NCI-H774 (cell line): Measurements from ENCODE around the gene TJP3.
"Not testable (repeated sequence)": the region's sequence is repeated elsewhere in the genome, so short reads cannot be mapped to it uniquely, and the experiment has no call there.

Experiments used
- DNase-seq: peaks from one replicate; lab custom pipeline; 2025; lab: John Stamatoyannopoulos, UW

TJP3 gene, protein sequence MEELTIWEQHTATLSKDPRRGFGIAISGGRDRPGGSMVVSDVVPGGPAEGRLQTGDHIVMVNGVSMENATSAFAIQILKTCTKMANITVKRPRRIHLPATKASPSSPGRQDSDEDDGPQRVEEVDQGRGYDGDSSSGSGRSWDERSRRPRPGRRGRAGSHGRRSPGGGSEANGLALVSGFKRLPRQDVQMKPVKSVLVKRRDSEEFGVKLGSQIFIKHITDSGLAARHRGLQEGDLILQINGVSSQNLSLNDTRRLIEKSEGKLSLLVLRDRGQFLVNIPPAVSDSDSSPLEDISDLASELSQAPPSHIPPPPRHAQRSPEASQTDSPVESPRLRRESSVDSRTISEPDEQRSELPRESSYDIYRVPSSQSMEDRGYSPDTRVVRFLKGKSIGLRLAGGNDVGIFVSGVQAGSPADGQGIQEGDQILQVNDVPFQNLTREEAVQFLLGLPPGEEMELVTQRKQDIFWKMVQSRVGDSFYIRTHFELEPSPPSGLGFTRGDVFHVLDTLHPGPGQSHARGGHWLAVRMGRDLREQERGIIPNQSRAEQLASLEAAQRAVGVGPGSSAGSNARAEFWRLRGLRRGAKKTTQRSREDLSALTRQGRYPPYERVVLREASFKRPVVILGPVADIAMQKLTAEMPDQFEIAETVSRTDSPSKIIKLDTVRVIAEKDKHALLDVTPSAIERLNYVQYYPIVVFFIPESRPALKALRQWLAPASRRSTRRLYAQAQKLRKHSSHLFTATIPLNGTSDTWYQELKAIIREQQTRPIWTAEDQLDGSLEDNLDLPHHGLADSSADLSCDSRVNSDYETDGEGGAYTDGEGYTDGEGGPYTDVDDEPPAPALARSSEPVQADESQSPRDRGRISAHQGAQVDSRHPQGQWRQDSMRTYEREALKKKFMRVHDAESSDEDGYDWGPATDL

DNA sequence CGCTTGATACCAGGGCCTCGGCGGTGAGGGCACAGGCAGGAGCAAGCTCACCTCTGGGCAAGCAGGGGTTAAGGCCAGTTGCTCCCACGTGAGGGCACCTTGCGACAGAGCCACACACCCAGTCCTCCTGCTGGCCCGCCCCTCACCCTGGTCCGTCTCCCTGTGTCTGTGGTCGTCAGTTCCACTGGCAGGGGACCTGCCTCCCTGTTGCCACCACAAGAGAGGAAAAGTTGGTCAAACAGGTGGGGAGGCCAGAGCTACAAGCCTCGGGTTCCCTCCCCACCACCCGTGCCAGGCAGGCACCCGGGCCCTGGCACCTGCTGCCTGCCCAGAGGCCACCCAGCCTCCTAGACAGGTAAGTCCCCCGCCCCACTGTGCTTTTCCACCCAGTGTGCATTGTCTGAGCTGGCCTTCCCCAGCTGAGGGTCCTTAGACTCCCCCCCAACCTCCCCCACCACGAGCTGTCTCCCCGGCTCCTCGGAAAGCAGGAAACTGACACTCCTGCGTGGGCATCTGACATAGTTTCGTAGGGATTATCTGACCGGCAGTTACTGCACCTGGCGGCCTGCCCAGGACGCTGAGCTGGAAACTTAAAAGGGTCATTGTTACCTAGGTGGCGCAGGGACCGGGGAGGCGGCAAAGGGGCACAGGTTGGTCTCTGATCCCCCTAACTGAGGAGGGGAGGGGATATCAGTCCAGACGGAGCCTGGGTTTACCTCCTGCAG, at the start of gene TJP3:
TJP3 (plus strand) TSS at position 178 of the 725 bp plus-strand sequence. CDS start 20,049 bp downstream, outside the sequence.
- peak; percentile 5 for DNase-seq

DNA sequence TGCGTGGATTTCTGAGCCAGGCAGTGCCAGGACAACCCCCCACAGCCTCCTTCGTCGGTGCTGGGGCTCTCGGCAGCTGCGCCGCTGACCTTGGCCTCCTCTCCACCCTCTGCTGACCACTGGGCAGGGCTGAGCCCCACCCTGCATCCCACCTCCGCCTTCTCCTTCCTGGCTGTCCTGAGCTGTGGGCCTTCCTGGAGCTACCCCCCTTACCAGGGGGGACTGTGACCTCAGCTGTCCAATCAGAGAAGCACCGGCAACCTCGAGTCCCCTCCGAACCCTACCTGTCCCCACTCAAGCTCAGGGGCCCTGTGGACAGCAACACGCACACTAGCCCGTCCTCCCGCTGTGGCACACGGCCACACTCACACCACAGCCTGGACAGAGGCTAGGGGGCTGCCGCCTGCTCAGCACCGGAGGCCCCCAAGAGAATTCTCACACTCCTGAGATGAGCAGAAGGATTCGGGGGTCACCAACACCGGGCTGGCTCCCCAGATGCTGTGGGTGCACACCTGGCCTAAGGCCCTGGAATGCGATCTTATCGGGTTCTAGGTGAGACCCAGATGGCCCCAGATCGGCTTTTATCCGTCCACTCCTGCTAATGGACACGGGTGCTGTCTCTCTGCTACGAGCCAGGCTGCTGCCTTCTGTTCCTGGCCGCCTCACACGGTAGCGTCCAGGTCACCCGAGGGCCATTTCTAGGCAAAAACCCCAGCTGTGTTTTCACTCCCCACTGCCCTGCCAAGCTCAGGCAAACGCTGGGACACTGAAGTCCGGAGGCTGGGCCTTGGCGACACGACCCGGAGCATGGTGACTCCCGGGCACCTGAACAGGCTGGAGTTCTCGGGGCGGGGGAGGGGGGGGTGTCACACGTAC, 49.1 kb upstream of the TJP3 start:
- DNase-seq: no peak

DNA sequence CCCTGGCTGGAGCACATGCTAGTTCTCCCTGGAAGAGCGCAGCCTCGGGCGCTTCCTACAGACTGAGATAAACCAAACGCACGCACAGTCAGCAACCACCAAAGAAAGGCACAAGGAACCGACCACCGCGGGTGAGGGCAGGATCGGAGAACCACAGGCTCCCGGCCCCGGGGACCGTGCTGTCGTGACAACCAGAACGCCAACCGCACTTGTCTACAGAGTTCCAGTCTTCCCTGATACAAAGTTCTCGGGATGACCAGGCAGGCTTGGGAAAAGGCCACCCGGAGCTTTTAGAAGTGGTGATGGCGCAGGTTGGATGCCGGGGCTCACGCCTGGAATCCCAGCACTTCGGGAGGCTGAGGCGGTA, 48.5 kb upstream of the TJP3 start:
- no peak for DNase-seq

DNA sequence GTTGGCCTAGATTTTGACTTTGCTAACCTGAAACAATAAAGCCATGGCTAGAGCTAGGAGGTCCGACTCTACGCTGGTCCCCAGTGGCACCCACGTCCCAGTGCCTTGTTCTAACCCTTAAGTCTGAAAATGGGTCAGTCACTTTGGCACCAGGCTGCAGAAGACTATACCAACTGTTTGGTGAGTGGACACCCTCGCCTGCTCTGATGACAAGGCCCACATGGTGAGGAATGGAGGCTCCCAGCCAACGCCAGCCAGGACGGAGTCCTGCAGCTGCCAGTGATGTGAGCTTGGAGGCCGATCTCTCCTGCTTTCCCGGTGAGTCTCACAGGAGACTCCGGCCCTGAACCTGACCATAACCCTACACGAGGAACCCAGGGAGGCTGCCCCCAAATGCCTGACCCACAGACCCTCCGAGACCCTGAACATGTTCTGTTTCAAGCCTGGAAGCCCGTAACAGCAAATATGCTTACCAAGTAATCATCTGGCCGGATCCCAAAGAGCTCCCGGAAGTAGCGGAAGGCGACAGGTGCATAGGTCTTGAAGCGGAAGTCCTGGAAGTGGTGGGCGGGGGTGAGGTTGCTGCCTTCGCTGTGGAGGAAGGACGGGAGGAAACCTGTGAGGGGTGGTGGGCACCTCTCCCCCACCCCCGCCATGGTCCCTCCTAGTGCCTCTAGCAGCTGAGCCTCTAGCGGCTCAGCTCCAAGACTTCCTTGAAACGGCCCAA, 47.5 kb upstream of the TJP3 start:
- no peak for DNase-seq

DNA sequence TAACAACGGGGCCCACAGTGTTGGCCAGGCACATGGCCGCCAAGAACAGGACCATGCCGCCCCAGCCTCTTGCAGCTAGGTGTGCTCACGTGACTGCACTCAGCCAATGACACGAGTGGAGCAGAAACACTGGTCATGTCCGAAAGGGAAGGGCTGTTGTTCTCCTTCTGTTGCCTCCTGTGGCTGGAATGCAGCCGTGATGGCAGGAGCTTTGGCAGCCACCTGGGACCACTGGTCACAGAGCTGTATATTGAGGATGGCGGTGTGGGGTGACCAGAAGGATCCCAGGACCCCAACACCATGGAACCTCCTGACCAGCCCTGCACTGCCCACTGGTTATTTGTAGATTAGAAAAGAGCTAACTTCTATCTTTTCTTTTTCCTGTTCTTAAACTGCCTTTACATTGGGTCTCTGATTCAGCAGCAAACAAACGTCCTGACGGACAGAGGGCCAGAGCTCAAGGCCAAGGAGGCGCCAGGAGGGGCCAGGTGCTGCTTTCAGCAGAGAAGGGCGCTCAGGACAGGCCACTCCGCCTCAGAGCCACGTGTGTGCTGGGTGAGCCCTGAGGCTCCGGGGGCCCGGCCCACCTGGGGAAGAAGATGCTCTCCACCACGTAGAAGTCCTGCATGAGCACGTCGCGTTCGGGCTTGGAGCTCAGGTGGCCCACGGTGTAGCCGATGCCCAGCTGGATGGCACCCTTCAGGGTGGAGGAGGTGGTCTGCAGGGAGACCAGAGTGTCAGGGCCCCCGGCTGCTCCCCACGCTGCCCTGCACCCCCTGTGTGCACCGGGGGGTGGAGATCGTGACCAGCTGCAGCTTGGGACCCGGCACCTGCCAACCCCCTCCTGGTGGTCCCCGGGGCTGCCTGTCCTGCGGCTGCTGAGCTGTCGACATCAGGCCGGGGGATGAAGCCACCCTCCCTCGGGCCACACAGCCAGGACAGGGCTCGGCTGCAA, 46.6 kb upstream of the TJP3 start:
- no peak for DNase-seq

DNA sequence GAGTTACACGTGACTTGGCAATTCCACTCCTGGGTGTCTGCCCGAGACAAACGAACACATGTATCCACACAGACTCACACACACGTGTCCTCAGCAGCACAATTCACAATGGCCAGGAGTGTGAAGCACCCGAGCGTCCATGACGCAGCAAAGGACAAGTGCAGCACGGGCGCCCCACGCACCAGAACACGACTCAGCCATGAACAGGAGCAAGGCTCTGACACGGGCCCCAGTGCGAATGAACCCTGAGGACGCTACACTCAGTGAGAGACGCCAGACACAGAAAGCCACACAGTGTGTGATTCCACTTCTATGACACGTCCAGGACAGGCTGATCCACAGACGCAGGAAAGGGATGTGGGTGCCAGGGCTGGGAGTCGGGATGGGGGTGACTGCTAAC, 44.3 kb upstream of the TJP3 start:
- no peak for DNase-seq

DNA sequence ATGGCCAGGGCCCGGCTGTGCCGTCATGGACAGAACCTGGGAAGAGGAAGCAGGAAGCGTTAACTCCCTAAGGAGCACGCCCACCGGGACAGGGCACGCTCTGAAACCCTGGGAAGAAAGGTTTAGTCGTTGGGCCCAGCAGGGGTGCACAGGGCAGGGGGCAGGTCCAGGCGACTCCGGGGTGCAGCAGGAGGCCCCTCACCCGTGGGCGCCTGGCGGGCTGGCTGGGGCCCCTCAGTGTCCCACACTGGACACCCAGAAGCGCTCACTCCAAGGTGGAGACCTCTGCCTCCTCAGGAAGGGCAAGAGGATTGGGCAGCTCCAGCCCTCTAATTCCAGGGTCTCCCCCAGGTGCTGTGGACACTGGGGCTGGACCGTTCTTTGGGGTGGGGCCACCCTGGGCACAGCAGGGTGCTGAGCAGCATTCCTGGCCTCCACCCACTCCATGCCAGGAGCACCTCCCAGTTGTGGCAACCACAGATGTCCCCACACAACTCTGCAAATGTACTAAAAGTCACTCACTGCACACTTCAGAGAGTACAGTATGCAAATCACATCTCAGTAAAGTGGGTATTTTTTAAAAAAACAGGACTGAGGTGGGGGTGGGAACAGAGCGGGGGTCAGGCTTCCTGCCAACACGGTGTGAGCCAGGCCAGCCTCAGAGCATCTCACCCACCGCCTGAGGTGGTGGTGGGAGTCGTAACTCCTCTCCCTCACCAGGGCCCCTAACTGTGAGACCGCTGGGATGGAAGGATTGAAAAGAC, 43.1 kb upstream of the TJP3 start:
- DNase-seq: no peak

DNA sequence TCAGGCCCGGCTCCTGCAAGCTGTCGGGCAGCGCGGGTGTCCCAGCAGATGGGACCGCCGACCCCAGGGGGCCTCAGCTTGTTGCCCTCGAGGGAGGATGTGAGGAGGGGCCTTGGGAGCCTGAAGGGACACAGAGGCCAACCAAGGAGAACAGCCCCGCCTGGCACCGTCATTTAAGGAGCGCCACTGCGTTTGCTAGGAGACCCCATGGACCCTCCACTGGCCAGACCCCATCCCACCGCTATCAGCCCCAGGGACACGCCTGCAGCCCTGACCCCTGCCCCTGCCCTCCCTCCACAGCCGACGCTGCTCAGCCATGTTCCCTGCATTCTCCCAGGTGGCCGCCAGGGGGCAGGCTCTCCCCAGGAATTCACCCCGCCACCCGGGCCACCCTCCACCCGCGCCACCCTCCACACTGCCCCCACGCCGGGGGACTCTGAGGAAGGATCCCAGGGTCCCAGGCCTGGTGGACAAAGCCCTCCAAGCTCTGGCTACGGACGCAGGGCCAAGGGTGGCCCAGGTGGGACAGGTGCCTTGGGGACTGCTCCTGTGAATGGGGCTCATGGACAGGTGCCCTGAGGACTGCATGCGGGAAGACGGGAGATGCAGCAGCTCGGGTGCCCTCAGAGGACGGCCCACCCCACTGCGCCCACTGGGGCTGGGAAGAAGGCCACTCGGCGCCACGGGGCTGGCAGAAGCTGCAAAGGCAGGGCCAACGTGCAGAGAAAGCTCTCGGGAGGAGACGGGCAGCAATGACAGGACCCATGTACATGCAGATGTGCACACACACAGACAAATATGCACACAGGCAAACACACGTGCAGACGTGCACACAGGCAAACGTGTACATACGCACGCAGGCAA, 42.3 kb upstream of the TJP3 start:
- no peak for DNase-seq

DNA sequence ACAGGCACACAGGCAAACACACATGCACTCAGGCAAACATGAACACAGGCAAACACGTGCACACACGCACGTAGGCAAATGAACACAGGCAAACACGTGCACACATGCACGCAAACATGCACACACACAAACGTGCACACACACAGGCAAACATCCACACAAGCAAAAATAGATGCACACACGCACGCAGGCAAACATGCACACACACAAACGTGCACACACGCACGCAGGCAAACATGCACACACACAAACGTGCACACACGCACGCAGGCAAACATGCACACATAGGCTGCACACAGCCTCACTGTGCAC, 41.7 kb upstream of the TJP3 start:
- not testable (repeated sequence) for DNase-seq

DNA sequence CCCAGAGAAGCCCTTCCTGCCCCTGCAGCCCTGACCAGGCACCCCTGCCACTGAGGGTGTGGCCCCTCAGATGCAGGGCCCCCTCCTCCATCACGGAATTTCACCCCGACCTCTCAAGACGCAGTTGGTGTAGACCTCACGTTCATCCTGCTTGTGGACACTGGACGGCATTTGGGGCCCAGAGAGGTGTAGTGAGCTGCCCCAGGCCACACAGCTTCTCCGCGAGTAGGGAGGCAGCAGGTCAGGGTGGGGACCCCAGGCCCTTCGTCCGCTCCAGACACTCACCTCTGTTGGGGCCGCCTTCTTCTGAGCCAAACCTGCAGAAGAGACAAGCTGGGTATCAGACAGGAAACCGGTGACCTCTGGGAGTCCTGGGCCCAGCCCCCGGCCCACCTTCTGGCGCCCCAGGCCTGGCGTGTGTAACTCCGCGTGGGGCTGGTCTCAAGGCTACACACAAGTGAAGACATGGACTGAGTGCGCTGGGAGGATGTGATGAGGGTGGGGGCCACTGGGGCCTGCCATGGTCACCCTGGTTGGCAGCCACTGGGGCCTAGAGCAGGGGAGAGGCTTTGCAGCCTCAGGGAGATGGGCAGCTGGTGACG, 41.0 kb upstream of the TJP3 start:
- DNase-seq: no peak

DNA sequence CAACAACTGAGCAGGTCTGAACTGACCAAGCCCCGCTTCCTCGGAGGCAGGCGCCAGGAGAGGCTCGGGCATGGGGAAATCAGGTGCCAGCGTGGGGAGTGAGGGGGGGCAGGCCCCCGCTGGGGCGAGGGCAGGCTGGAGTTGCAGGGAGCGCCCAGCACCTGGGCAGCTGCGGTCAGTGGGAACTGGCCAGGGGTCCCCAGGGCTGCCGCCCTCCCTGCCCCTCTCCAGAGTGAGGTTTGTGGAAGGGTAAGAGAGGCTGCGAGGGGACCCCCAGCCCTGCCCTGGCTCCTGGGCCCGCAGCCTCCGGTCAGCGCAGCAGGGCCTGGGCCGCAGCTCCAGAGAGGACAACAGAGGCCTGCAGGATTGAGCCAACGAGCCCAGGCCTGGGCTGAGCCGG, 40.4 kb upstream of the TJP3 start:
- no peak for DNase-seq

DNA sequence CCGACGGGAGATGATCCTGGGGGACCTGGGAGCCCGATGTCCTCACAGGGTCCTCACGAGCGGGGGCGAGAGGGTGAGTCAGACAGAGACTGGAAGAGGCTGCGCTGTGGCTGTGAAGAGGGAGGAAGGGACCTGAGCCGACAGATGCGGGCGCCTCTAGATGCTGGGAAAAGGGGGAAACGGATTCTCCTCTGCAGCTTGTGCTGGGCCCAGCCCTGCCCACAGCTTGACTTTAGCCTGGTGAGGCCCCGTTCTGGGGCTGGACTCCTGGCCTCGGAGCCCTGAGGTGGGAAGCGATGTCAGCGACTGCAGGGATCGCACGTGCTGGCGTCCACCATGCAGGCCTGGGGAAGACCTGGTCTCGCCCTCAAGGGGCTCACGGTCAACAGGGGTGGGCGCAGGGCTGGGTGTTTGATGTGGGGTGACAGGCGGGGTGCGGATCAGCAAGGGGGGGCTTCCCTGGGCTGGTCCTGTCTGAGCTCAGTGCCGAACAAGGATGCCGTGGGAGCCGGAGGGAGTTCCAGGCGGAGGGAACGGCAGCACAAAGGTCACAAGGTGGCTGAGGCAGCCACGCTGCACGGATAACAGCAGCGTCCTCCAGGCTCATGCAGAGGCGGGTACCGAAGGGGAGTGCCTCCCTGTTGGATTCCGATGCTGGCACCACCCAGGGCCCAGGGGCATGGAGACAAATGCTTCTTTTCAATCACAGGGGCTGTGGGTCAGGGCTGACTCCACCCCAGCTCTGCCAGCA, 39.7 kb upstream of the TJP3 start:
- no peak for DNase-seq

DNA sequence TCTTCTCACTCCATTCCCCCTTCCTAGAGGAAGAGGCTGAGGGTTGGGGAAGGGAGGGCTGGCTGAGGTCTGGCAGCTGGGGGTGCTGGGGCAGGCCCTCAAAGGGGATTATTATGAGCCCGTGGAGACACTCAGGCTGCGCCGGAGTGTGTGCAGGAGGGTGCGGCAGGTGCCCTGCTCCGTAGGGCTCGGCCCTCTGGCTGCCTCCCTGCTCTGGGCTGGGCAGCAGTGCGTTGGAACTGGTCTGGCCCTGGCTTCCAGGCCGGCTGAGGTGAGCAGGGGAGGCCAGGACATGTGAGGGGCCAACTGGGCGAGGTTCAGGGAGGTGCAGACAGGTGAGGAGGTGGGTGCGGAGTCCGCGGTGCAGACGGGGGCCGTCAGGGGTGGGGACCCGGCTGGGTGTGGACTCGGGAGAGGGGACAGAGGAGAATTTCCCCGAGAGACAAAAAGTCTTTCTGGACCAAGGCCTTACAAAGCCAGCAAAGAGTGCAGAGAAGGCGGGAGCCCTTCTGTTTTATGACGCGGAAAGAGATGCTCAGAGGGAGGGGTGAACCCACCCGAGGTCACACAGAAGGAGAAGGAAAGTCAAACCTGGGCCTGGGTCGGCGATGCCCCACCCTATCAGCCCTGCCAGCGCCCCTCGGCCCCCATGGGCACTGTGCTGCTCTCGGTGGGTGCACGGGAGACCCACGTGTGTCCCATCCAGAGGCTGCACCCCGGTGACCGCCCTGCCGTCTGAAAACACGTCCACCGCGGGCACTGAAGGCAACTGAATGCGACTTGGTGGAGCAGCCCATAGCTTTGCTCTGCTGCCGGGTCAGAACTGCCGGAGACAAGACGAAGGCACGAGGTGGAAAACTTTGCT, 38.9 kb upstream of the TJP3 start:
- no peak for DNase-seq

DNA sequence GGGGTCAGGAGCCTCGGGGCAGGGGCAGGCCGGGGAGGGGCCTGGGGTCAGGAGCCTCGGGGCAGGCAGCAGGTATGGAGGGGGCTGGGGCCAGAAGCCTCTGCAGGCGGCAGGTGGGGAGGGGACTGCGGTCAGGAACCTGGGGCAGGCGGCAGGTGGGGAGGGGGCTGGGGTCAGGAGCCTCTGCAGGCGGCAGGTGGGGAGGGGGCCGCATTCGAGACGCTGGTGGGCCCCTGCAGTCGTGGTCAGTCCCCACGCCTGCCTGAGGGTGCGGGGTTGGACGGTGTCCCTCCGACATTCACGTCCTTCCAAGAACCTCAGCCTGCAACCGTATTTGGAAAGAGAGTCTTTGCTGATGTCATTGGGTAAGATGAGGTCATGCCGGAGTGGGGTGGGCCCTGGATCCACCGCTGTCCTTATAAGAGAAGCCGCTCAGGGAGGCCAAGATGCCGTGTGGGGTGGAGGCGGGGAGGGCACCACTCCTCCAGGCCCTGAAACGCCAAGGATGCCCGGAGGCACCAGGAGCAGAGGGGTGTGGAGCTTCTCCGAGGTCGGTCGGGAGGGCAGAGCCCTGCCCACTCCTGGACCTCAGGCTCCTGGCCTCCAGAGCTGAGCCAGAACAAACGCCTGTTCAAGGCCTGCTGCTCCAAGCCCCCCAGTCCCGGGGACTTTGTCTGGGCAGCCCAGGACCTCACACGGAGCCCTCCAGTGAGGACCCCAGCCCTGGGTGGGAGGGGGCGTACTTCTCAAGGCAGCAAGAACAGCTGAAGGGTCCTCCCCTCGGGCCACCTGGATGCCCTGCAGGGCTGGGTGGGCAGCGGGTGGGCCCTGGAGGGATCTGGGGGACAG, 38.0 kb upstream of the TJP3 start:
- DNase-seq: no peak
